HepG2 (cell line): ENCODE data around the gene OPRL1. TPM values are rescaled to one million over a fixed set of nuclear protein-coding genes. Genes with fewer than 3 reads are reported as not detected.

Experiments
- ATAC-seq: fragments of 200-7000 bp; cut with Tn5 transposase; 3 replicates; pipeline ENCODE4 v1.9.1; 2020; ENCODE audit warnings: mild to moderate bottlenecking, moderate library complexity
- BruUV-seq: library from RNA; stranded (reverse); fragments of 400-500 nt; replicated peaks from 2 replicates; lab custom pipeline; 2021; lab: Mats Ljungman, UMichigan
- CTCF ChIA-PET: fragments of 300-600 bp; formaldehyde crosslinking; extraction: SDS; loops from one replicate; lab custom pipeline; 2021; ENCODE audit warnings: low total read pairs, inconsistent platforms, low intra/inter-chr PET ratio; lab: Yijun Ruan, JAX
- POLR2A ChIA-PET: fragments of 350-600 bp; sonication (Branson Sonifier 250); formaldehyde crosslinking; loops from one replicate; lab custom pipeline; 2020; ENCODE audit warnings: antibody characterized with exemption, inconsistent platforms; lab: Yijun Ruan, JAX
- DNase-seq: peaks from one replicate; pipeline ENCODE4 v3.0.0-alpha.2; 2015; ENCODE audit warnings: low spot score
- FAIRE-seq: peaks from 3 replicates; lab custom pipeline; 2011; peaks lifted over from hg19 to GRCh38; lab: Jason Lieb, UNC
- H2AFZ ChIP-seq: one replicate; pipeline ENCODE4 v1.6.1; 2011; ENCODE audit warnings: low read length, inconsistent platforms
- H3K27ac ChIP-seq: fragments of 300-600 bp; 3 replicates; pipeline ENCODE4 v1.8.0; 2011; ENCODE audit warnings: mixed run types, mild to moderate bottlenecking, mixed read lengths, low read length, inconsistent platforms; ENCODE audit not compliant: insufficient read depth; ENCODE audit errors: extremely low read length
- H3K27me3 ChIP-seq, 2 experiments: fragments of 200-600 bp in 1 of 2; 2 replicates in 1 of 2; 3 replicates in 1 of 2; pipeline versions ENCODE4 v1.6.0 to v1.8.0; 2011; ENCODE audit warnings: low read length in 2 of 2, mild to moderate bottlenecking in 2 of 2, moderate library complexity in 2 of 2, inconsistent platforms in 1 of 2; ENCODE audit not compliant: insufficient read depth in 2 of 2, control insufficient read depth in 1 of 2
- H3K36me3 ChIP-seq, 2 experiments: fragments of 200-600 bp in 1 of 2; replicated peaks in 1 of 2; 2 replicates in 1 of 2; 3 replicates in 1 of 2; pipeline versions ENCODE4 v1.5.1 to v1.8.0; 2011; ENCODE audit warnings: low read length in 2 of 2, inconsistent platforms in 1 of 2; ENCODE audit not compliant: insufficient read depth in 2 of 2, control insufficient read depth in 1 of 2
- H3K4me1 ChIP-seq: 2 replicates; pipeline ENCODE4 v1.5.1; 2012; ENCODE audit warnings: low read length, inconsistent platforms; ENCODE audit not compliant: insufficient read depth
- H3K4me2 ChIP-seq: 2 replicates; pipeline ENCODE4 v1.6.0; 2011; ENCODE audit warnings: low read depth, low read length, inconsistent platforms
- H3K4me3 ChIP-seq, 3 experiments: fragments of 200-600 bp in 1 of 3; sonication (generic), shearing (Covaris generic) in 1 of 3; replicated peaks in 1 of 3; 2 replicates each; pipeline ENCODE4 v1.5.1; 2011 to 2016; ENCODE audit warnings: low read length in 3 of 3, inconsistent platforms in 2 of 3, low read depth in 2 of 3, mild to moderate bottlenecking in 2 of 3, control low read depth in 1 of 3, mixed read lengths in 1 of 3; ENCODE audit not compliant: insufficient read depth in 1 of 3
- H3K79me2 ChIP-seq: one replicate; pipeline ENCODE4 v1.6.1; 2011; ENCODE audit warnings: low read length, inconsistent platforms; ENCODE audit not compliant: insufficient read depth
- H3K9ac ChIP-seq: 2 replicates; pipeline ENCODE4 v1.6.0; 2011; ENCODE audit warnings: mild to moderate bottlenecking, low read depth, low read length, inconsistent platforms; ENCODE audit not compliant: insufficient read depth
- H3K9me3 ChIP-seq: 2 replicates; pipeline ENCODE4 v1.5.1; 2012; ENCODE audit warnings: mild to moderate bottlenecking, low read length
- H4K20me1 ChIP-seq: 2 replicates; pipeline ENCODE4 v1.6.0; 2011; ENCODE audit warnings: inconsistent platforms, mild to moderate bottlenecking, low read length, moderate library complexity; ENCODE audit not compliant: insufficient read depth
- JUND ChIP-seq: sonication (generic); formaldehyde crosslinking; IDR thresholded peaks from 2 replicates; pipeline ENCODE4 v1.8.0; 2022; ENCODE audit warnings: mild to moderate bottlenecking, missing genetic modification reagents
- RELA ChIP-seq: sonication (generic); formaldehyde crosslinking; IDR thresholded peaks from 2 replicates; pipeline ENCODE4 v1.4.0; 2020; ENCODE audit warnings: missing genetic modification reagents
- RFX1 ChIP-seq: fragments of 450-650 bp; IDR thresholded peaks from 2 replicates; pipeline ENCODE4 v1.6.1; 2017
- SALL2 ChIP-seq: sonication (generic); formaldehyde crosslinking; IDR thresholded peaks from 2 replicates; pipeline ENCODE4 v1.8.1; 2023; ENCODE audit warnings: mild to moderate bottlenecking, missing genetic modification reagents, inconsistent platforms
- TRIM22 ChIP-seq: fragments of 450-650 bp; IDR thresholded peaks from 2 replicates; pipeline ENCODE4 v1.6.1; 2017
- ZBTB21 ChIP-seq: sonication (generic); formaldehyde crosslinking; IDR thresholded peaks from 2 replicates; pipeline ENCODE4 v1.4.0; 2020; ENCODE audit warnings: missing genetic modification reagents
- ZNF256 ChIP-seq: sonication (generic); formaldehyde crosslinking; conservative IDR thresholded peaks from 2 replicates; pipeline ENCODE4 v1.4.0; 2020; ENCODE audit warnings: missing genetic modification reagents
- ZNF3 ChIP-seq: IDR thresholded peaks from 2 replicates; pipeline ENCODE4 v1.7.0; 2017; ENCODE audit warnings: inconsistent platforms
- ZNF543 ChIP-seq: sonication (generic); formaldehyde crosslinking; IDR thresholded peaks from 2 replicates; pipeline ENCODE4 v1.4.0; 2020; ENCODE audit warnings: mild to moderate bottlenecking, missing genetic modification reagents
- ZSCAN30 ChIP-seq: sonication (generic); formaldehyde crosslinking; IDR thresholded peaks from 2 replicates; pipeline ENCODE4 v1.5.0; 2020; ENCODE audit warnings: mild to moderate bottlenecking, missing genetic modification reagents
- WGBS: methylation state at CpG from one replicate; pipeline ENCODE4 v1.1.6; 2017; ENCODE audit warnings: low lambda C conversion rate; 5-methylcytosine and 5-hydroxymethylcytosine counted together
- in situ Hi-C: cut with HindIII; loops from 2 replicates; pipeline ENCODE4 v1.10.0; 2017; ENCODE audit warnings: low pct_unique_long_range_greater_than_20kb; ENCODE audit not compliant: extremely low pct_ligation_motif_present
- intact Hi-C: fragments of 100-400 bp; cut with micrococcal nuclease; formaldehyde crosslinking; loops from one replicate; pipeline ENCODE4 v1.10.0; 2022; ENCODE audit not compliant: unreplicated experiment
- polyA plus RNA-seq, 8 experiments: library from polyadenylated mRNA; depleted of rRNA in 3 of 8; stranded (reverse) in 7 of 8; unstranded in 1 of 8; fragments of >200 nt; fragmentation: Illumina TruSeq in 4 of 8; extraction: Trizol in 4 of 8; gene quantifications; 2 replicates each; pipeline versions ENCODE4 v1.2.1 to v1.2.3, GENCODE V29; 2011 to 2016; ENCODE audit warnings: low read depth in 4 of 8, missing spikeins in 1 of 8, mixed read lengths in 1 of 8; ENCODE audit not compliant: insufficient read depth in 1 of 8
- total RNA-seq, 5 experiments: library from RNA; depleted of rRNA; stranded (reverse); fragments of >200 nt; fragmentation: Illumina TruSeq; extraction: Trizol; gene quantifications; 2 replicates each; pipeline ENCODE4 v1.2.3, GENCODE V29; 2016; ENCODE audit warnings: low read depth in 1 of 5

Gene OPRL1
- total and polyA plus RNA-seq, 2 of the 13 experiments (the other 11 are each of a cell fraction or from before 2014, with no cell fraction given), result 0.35 to 0.71 TPM

GRCh38 chr20:64098471-64099013 is 18.7 kb downstream of the OPRL1 start:
- no peak overlapping the region for H3K27ac ChIP-seq
- intact Hi-C loops, result no loop called here
- no peaks in the 10 kb centered on the region for H3K4me1 ChIP-seq
- FAIRE-seq (no peak), ATAC-seq (no peak), DNase-seq (no peak)
- TF ChIP-seq ZNF543 (CRISPR knock-in tag) (no peak), ZBTB21 (CRISPR knock-in tag) (no peak), ZSCAN30 (no peak), RFX1 (no peak), ZNF3 (CRISPR knock-in tag) (no peak), SALL2 (no peak), ZNF256 (no peak), RELA (no peak), JUND (no peak), TRIM22 (no peak)
- no peak overlapping the region for H2AFZ ChIP-seq
- H3K9ac ChIP-seq, result no peak overlapping the region
- peaks cover 3% of the 10 kb centered on the region; the same call in 1 of the 2 replicates for H4K20me1 ChIP-seq
- CTCF ChIA-PET, result no interaction called here
- in situ Hi-C loops, result no loop called here
- peaks cover 32 to 56% of the 10 kb centered on the region in 2 experiments for H3K27me3 ChIP-seq
- POLR2A ChIA-PET, result no interaction called here
- no peak overlapping the region for H3K4me2 ChIP-seq
- H3K36me3 ChIP-seq, result no peaks in the 10 kb centered on the region
- H3K9me3 ChIP-seq, result no peaks in the 10 kb centered on the region
- H3K79me2 ChIP-seq, result no peaks in the 10 kb centered on the region
- H3K4me3 ChIP-seq, result no peak overlapping the region
- 64% methylated on average over 27 of the region's 28 CpGs for WGBS
- BruUV-seq, result no TSS peak
